Measurements from ENCODE around the gene SLC35B4. TPM values are rescaled to one million over a fixed set of nuclear protein-coding genes. Genes with fewer than 3 reads are reported as not detected.
"Not testable (repeated sequence)": the region's sequence is repeated elsewhere in the genome, so short reads cannot be mapped to it uniquely, and the experiment has no call there.

Gene SLC35B4
- polyA plus RNA-seq, 3 donors = 1.8 to 4.7 (median 3.9) TPM

- WGBS, 3 donors = 67 to 75% (median 72%) methylated on average over 2 of the region's 2 CpGs
- H3K27ac ChIP-seq (ENCODE audit: low read depth, low read length) = no peak overlapping the region
Observed at GRCh38 chr7:134300988-134301387, 15.7 kb downstream of the SLC35B4 start.

GRCh38 chr7:134298902-134299683, 17.6 kb downstream of the SLC35B4 start:
- no peak overlapping the region for H3K27ac ChIP-seq (ENCODE audit: low read depth, low read length)
- 70 to 73% (median 73%) methylated on average over 10 of the region's 10 CpGs for WGBS, 3 donors

GRCh38 chr7:134297489-134297888, 19.2 kb downstream of the SLC35B4 start:
- 96 to 100% (median 98%) methylated on average over 2 of the region's 2 CpGs for WGBS, 3 donors
- no peak overlapping the region for H3K27ac ChIP-seq (ENCODE audit: low read depth, low read length)

- H3K27ac ChIP-seq (ENCODE audit: low read depth, low read length) = not testable (repeated sequence)
- 83 to 94% (median 89%) methylated on average over 5 to 7 of the region's 7 CpGs for WGBS, 3 donors
Observed at GRCh38 chr7:134295982-134296381, 20.7 kb downstream of the SLC35B4 start.

- 83 to 84% (median 83%) methylated on average over 12 of the region's 12 CpGs for WGBS, 3 donors
- H3K27ac ChIP-seq (ENCODE audit: low read depth, low read length) = no peak overlapping the region
Observed at GRCh38 chr7:134293002-134293740, 23.6 kb downstream of the SLC35B4 start.

GRCh38 chr7:134290286-134290685, 26.4 kb downstream of the SLC35B4 start:
- 66 to 89% (median 72%) methylated on average over 3 of the region's 3 CpGs for WGBS, 3 donors
- no peak overlapping the region for H3K27ac ChIP-seq (ENCODE audit: low read depth, low read length)

GRCh38 chr7:134289841-134290240, 26.9 kb downstream of the SLC35B4 start:
- H3K27ac ChIP-seq (ENCODE audit: low read depth, low read length) = no peak overlapping the region
- WGBS, 3 donors = 69 to 87% (median 74%) methylated on average over 2 of the region's 2 CpGs

- H3K27ac ChIP-seq (ENCODE audit: low read depth, low read length) = no peak overlapping the region
- 61 to 79% (median 66%) methylated on average over 7 of the region's 7 CpGs for WGBS, 3 donors
Observed at GRCh38 chr7:134289423-134289822, 27.3 kb downstream of the SLC35B4 start.

GRCh38 chr7:134287916-134288659, 28.6 kb downstream of the SLC35B4 start:
- H3K27ac ChIP-seq (ENCODE audit: low read depth, low read length) = no peak overlapping the region
- 74 to 83% (median 76%) methylated on average over 12 of the region's 12 CpGs for WGBS, 3 donors

GRCh38 chr7:134284952-134285351, 31.8 kb downstream of the SLC35B4 start:
- WGBS, 3 donors = 71 to 78% (median 75%) methylated on average over 3 of the region's 3 CpGs
- no peak overlapping the region for H3K27ac ChIP-seq (ENCODE audit: low read depth, low read length)

- 63 to 71% (median 63%) methylated on average over 6 of the region's 6 CpGs for WGBS, 3 donors
- H3K27ac ChIP-seq (ENCODE audit: low read depth, low read length) = no peak overlapping the region
Observed at GRCh38 chr7:134284011-134284410, 32.7 kb downstream of the SLC35B4 start.

- WGBS, 3 donors = 72 to 81% (median 74%) methylated on average over 2 of the region's 2 CpGs
- no peak overlapping the region for H3K27ac ChIP-seq (ENCODE audit: low read depth, low read length)
Observed at GRCh38 chr7:134280508-134280907, 36.2 kb downstream of the SLC35B4 start.

- H3K27ac ChIP-seq (ENCODE audit: low read depth, low read length) = no peak overlapping the region
Observed at GRCh38 chr7:134279898-134280297, 36.8 kb downstream of the SLC35B4 start.

- 70 to 84% (median 74%) methylated on average over 3 of the region's 3 CpGs for WGBS, 3 donors
- no peak overlapping the region for H3K27ac ChIP-seq (ENCODE audit: low read depth, low read length)
Observed at GRCh38 chr7:134279336-134279735, 37.4 kb downstream of the SLC35B4 start.

- no peak overlapping the region for H3K27ac ChIP-seq (ENCODE audit: low read depth, low read length)
- 59 to 81% (median 79%) methylated on average over 7 of the region's 7 CpGs for WGBS, 3 donors
Observed at GRCh38 chr7:134278502-134279153, 38.1 kb downstream of the SLC35B4 start.

GRCh38 chr7:134276951-134277350, 39.8 kb downstream of the SLC35B4 start:
- WGBS, 3 donors = 39 to 53% (median 39%) methylated on average over 5 of the region's 5 CpGs

GRCh38 chr7:134262322-134262721, 54.4 kb downstream of the SLC35B4 start:
- WGBS, 3 donors = 88 to 95% (median 89%) methylated on average over 4 of the region's 4 CpGs
- no peak overlapping the region for H3K27ac ChIP-seq (ENCODE audit: low read depth, low read length)

More at GRCh38 chr7:134276951-134277350, 39.8 kb downstream of the SLC35B4 start:
- H3K27ac ChIP-seq (ENCODE audit: low read depth, low read length) = no peak overlapping the region

GRCh38 chr7:134255814-134256213, 60.9 kb downstream of the SLC35B4 start:
- no peak overlapping the region for H3K27ac ChIP-seq (ENCODE audit: low read depth, low read length)
- 82 to 90% (median 84%) methylated on average over 5 of the region's 5 CpGs for WGBS, 3 donors
